ENCODE data around the gene ZNF484.
"Not testable (repeated sequence)": the region's sequence is repeated elsewhere in the genome, so short reads cannot be mapped to it uniquely, and the experiment has no call there.

The ZNF484 gene

GRCh38 chr9:92875373-92875772 lies 2.5 kb downstream of the ZNF484 start:
- no peaks in the 10 kb centered on the region for H3K27me3 ChIP-seq (ENCODE audit: control insufficient read depth in 1 of 2, insufficient read depth in 1 of 2, low read length in 2 of 2)
- no peak overlapping the region for H3K4ac ChIP-seq (ENCODE audit: low read depth in 1 of 2, low read length in 2 of 2)
- H4K91ac ChIP-seq (ENCODE audit: low read length) = no peak overlapping the region
- H2AK5ac ChIP-seq (ENCODE audit: low read length, severe bottlenecking) = no peak overlapping the region
- no peak overlapping the region for H3K23ac ChIP-seq (ENCODE audit: low read length in 2 of 2)
- H2BK15ac ChIP-seq (ENCODE audit: low read depth, poor library complexity, severe bottlenecking) = no peak overlapping the region
- no peak overlapping the region for H3K4me3 ChIP-seq (ENCODE audit: insufficient read depth in 1 of 2, low read depth in 1 of 2, low read length in 2 of 2)
- H2AFZ ChIP-seq (ENCODE audit: low read depth, low read length) = no peak overlapping the region
- no peak overlapping the region for H2BK12ac ChIP-seq (ENCODE audit: low read length in 2 of 2)
- no peak overlapping the region for H3K4me2 ChIP-seq (ENCODE audit: low read length, poor library complexity, severe bottlenecking)
- H3K14ac ChIP-seq (ENCODE audit: low read length in 2 of 2) = no peak overlapping the region
- peaks cover 8% of the 10 kb centered on the region for H3K79me1 ChIP-seq (replicated peaks; ENCODE audit: low read length, poor library complexity, severe bottlenecking)
- no peak overlapping the region for H3K18ac ChIP-seq (ENCODE audit: low read depth in 1 of 2, low read length in 2 of 2)
- H3K9me3 ChIP-seq (ENCODE audit: control insufficient read depth, low read length) = no peaks in the 10 kb centered on the region
- H3K36me3 ChIP-seq (ENCODE audit: control insufficient read depth in 1 of 2, insufficient read depth in 2 of 2, low read depth in 1 of 2, low read length in 2 of 2) = peaks cover 5 to 15% of the 10 kb centered on the region in 2 experiments
- H3K9ac ChIP-seq (ENCODE audit: low read length) = no peak overlapping the region
- H3K4me1 ChIP-seq (ENCODE audit: control insufficient read depth, insufficient read depth, low read depth, low read length) = peaks cover 3% of the 10 kb centered on the region
- no peak overlapping the region for H4K8ac ChIP-seq (ENCODE audit: low read length)
- no CpG with 5 or more reads among the region's 1 CpG for WGBS
- H2BK5ac ChIP-seq (ENCODE audit: low read depth, low read length, poor library complexity, severe bottlenecking) = no peak overlapping the region
- H2BK120ac ChIP-seq (ENCODE audit: low read depth, low read length) = no peak overlapping the region
- no peak for DNase-seq
- no peak overlapping the region for H3K27ac ChIP-seq (ENCODE audit: low read length, poor library complexity, severe bottlenecking)

GRCh38 chr9:92870289-92870688 lies 7.5 kb downstream of the ZNF484 start:
- Histone ChIP-seq H2BK12ac (ENCODE audit: low read length in 2 of 2) (no peak overlapping the region), H3K4me3 (ENCODE audit: insufficient read depth in 1 of 2, low read depth in 1 of 2, low read length in 2 of 2) (no peak overlapping the region), H3K27ac (ENCODE audit: low read length, poor library complexity, severe bottlenecking) (no peak overlapping the region), H4K8ac (ENCODE audit: low read length) (no peak overlapping the region), H3K23ac (ENCODE audit: low read length in 2 of 2) (no peak overlapping the region), H3K27me3 (ENCODE audit: control insufficient read depth in 1 of 2, insufficient read depth in 1 of 2, low read length in 2 of 2) (no peaks in the 10 kb centered on the region), H3K4ac (ENCODE audit: low read depth in 1 of 2, low read length in 2 of 2) (no peak overlapping the region), H3K14ac (ENCODE audit: low read length in 2 of 2) (no peak overlapping the region), H3K4me2 (ENCODE audit: low read length, poor library complexity, severe bottlenecking) (no peak overlapping the region), H3K4me1 (ENCODE audit: control insufficient read depth, insufficient read depth, low read depth, low read length) (no peaks in the 10 kb centered on the region), H2BK120ac (ENCODE audit: low read depth, low read length) (no peak overlapping the region), H4K91ac (ENCODE audit: low read length) (no peak overlapping the region), H3K79me1 (replicated peaks; ENCODE audit: low read length, poor library complexity, severe bottlenecking) (peaks cover 22% of the 10 kb centered on the region), H3K18ac (ENCODE audit: low read depth in 1 of 2, low read length in 2 of 2) (no peak overlapping the region), H3K9ac (ENCODE audit: low read length) (no peak overlapping the region), H3K9me3 (ENCODE audit: control insufficient read depth, low read length) (peaks cover 3% of the 10 kb centered on the region), H2AK5ac (ENCODE audit: low read length, severe bottlenecking) (no peak overlapping the region), H2AFZ (ENCODE audit: low read depth, low read length) (no peak overlapping the region), H2BK15ac (ENCODE audit: low read depth, poor library complexity, severe bottlenecking) (no peak overlapping the region), H3K36me3 (ENCODE audit: control insufficient read depth in 1 of 2, insufficient read depth in 2 of 2, low read depth in 1 of 2, low read length in 2 of 2) (peaks cover 14 to 48% of the 10 kb centered on the region in 2 experiments), H2BK5ac (ENCODE audit: low read depth, low read length, poor library complexity, severe bottlenecking) (no peak overlapping the region)
- no peak for DNase-seq
- 91% methylated on average over 2 of the region's 2 CpGs for WGBS

- H3K9ac ChIP-seq (ENCODE audit: low read length); H2BK5ac ChIP-seq (ENCODE audit: low read depth, low read length, poor library complexity, severe bottlenecking); H4K91ac ChIP-seq (ENCODE audit: low read length); H3K4ac ChIP-seq (ENCODE audit: low read depth in 1 of 2, low read length in 2 of 2); H3K27me3 ChIP-seq (ENCODE audit: control insufficient read depth in 1 of 2, insufficient read depth in 1 of 2, low read length in 2 of 2); H3K4me1 ChIP-seq (ENCODE audit: control insufficient read depth, insufficient read depth, low read depth, low read length); H3K4me3 ChIP-seq (ENCODE audit: insufficient read depth in 1 of 2, low read depth in 1 of 2, low read length in 2 of 2); H3K23ac ChIP-seq (ENCODE audit: low read length in 2 of 2); H3K9me3 ChIP-seq (ENCODE audit: control insufficient read depth, low read length); H2BK15ac ChIP-seq (ENCODE audit: low read depth, poor library complexity, severe bottlenecking); H3K4me2 ChIP-seq (ENCODE audit: low read length, poor library complexity, severe bottlenecking); H3K18ac ChIP-seq (ENCODE audit: low read depth in 1 of 2, low read length in 2 of 2); H2AFZ ChIP-seq (ENCODE audit: low read depth, low read length); H2BK120ac ChIP-seq (ENCODE audit: low read depth, low read length); H3K14ac ChIP-seq (ENCODE audit: low read length in 2 of 2); H3K27ac ChIP-seq (ENCODE audit: low read length, poor library complexity, severe bottlenecking); DNase-seq; H4K8ac ChIP-seq (ENCODE audit: low read length); H2AK5ac ChIP-seq (ENCODE audit: low read length, severe bottlenecking); H2BK12ac ChIP-seq (ENCODE audit: low read length in 2 of 2): not testable (repeated sequence)
- H3K79me1 ChIP-seq (replicated peaks; ENCODE audit: low read length, poor library complexity, severe bottlenecking) = peaks cover 30% of the 10 kb centered on the region
- 93% methylated on average over 1 of the region's 2 CpGs for WGBS
- H3K36me3 ChIP-seq (ENCODE audit: control insufficient read depth in 1 of 2, insufficient read depth in 2 of 2, low read depth in 1 of 2, low read length in 2 of 2) = peaks cover 12 to 69% of the 10 kb centered on the region in 2 experiments
These were observed 11.2 kb downstream of the ZNF484 start for GRCh38 chr9:92866600-92866999.

- H3K36me3 ChIP-seq (ENCODE audit: control insufficient read depth in 1 of 2, insufficient read depth in 2 of 2, low read depth in 1 of 2, low read length in 2 of 2) = peaks cover 15 to 71% of the 10 kb centered on the region in 2 experiments
- 89% methylated on average over 1 of the region's 5 CpGs for WGBS
- H2AFZ ChIP-seq (ENCODE audit: low read depth, low read length) = no peak overlapping the region
- H3K27me3 ChIP-seq (ENCODE audit: control insufficient read depth in 1 of 2, insufficient read depth in 1 of 2, low read length in 2 of 2) = no peaks in the 10 kb centered on the region
- no peak overlapping the region for H2BK15ac ChIP-seq (ENCODE audit: low read depth, poor library complexity, severe bottlenecking)
- H3K18ac ChIP-seq (ENCODE audit: low read depth in 1 of 2, low read length in 2 of 2) = no peak overlapping the region
- no peak overlapping the region for H3K4me2 ChIP-seq (ENCODE audit: low read length, poor library complexity, severe bottlenecking)
- H3K14ac ChIP-seq (ENCODE audit: low read length in 2 of 2) = no peak overlapping the region
- H3K4me3 ChIP-seq (ENCODE audit: insufficient read depth in 1 of 2, low read depth in 1 of 2, low read length in 2 of 2) = no peak overlapping the region
- no peak overlapping the region for H2BK120ac ChIP-seq (ENCODE audit: low read depth, low read length)
- H3K4me1 ChIP-seq (ENCODE audit: control insufficient read depth, insufficient read depth, low read depth, low read length) = no peaks in the 10 kb centered on the region
- no peak overlapping the region for H3K27ac ChIP-seq (ENCODE audit: low read length, poor library complexity, severe bottlenecking)
- peaks cover 34% of the 10 kb centered on the region for H3K79me1 ChIP-seq (replicated peaks; ENCODE audit: low read length, poor library complexity, severe bottlenecking)
- H3K4ac ChIP-seq (ENCODE audit: low read depth in 1 of 2, low read length in 2 of 2) = no peak overlapping the region
- peaks cover 17% of the 10 kb centered on the region for H3K9me3 ChIP-seq (ENCODE audit: control insufficient read depth, low read length)
- no peak overlapping the region for H3K9ac ChIP-seq (ENCODE audit: low read length)
- no peak overlapping the region for H2BK12ac ChIP-seq (ENCODE audit: low read length in 2 of 2)
- H2BK5ac ChIP-seq (ENCODE audit: low read depth, low read length, poor library complexity, severe bottlenecking) = no peak overlapping the region
- no peak overlapping the region for H2AK5ac ChIP-seq (ENCODE audit: low read length, severe bottlenecking)
- no peak overlapping the region for H4K91ac ChIP-seq (ENCODE audit: low read length)
- no peak for DNase-seq
- no peak overlapping the region for H4K8ac ChIP-seq (ENCODE audit: low read length)
- no peak overlapping the region for H3K23ac ChIP-seq (ENCODE audit: low read length in 2 of 2)
These were observed 13.7 kb downstream of the ZNF484 start for GRCh38 chr9:92864152-92864551.
